MM.1S (cell line): ENCODE measurements around the gene CDV3.

ENCODE experiments used
- EZH2 ChIP-seq: fragments of 300-600 bp; sonication (generic); optimal IDR thresholded peaks from 2 replicates; pipeline ENCODE3; 2017; ENCODE audit warnings: low read depth, mild to moderate bottlenecking, antibody characterized with exemption, low read length, mixed read lengths
- EZH2phosphoT487 ChIP-seq: fragments of 300-600 bp; sonication (generic); IDR thresholded peaks from 2 replicates; pipeline ENCODE4 v1.6.1; 2018; ENCODE audit warnings: antibody characterized with exemption, low read length
- TF ChIP-seq, protein P1 (sequence below): fragments of 300-600 bp; sonication (generic); IDR thresholded peaks from 2 replicates; pipeline ENCODE4 v1.5.1; 2016; ENCODE audit warnings: antibody characterized with exemption, low read length, mixed read lengths

DNA sequence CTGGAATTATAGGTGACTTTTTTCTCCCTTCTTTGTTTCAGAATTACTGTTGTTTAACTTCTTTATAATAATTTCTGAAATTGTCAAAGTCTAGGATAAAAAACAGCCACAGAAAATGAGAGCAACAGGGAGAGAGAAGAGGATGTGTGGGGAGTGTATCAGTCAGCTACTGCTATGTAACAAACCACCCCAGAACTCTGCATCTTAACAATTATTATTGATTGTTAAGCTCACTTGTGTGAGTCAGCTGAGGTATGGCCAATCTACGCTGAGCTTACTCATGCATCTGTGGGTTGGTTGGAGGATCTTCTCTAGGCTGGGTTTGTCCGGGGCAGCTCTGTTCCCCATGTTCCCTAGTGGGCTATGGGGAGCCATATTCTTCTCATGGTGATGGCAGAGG lies 43.7 kb upstream of the CDV3 start:
- TF ChIP-seq EZH2 (no peak), EZH2phosphoT487 (no peak)
- TF ChIP-seq, protein P1, sequence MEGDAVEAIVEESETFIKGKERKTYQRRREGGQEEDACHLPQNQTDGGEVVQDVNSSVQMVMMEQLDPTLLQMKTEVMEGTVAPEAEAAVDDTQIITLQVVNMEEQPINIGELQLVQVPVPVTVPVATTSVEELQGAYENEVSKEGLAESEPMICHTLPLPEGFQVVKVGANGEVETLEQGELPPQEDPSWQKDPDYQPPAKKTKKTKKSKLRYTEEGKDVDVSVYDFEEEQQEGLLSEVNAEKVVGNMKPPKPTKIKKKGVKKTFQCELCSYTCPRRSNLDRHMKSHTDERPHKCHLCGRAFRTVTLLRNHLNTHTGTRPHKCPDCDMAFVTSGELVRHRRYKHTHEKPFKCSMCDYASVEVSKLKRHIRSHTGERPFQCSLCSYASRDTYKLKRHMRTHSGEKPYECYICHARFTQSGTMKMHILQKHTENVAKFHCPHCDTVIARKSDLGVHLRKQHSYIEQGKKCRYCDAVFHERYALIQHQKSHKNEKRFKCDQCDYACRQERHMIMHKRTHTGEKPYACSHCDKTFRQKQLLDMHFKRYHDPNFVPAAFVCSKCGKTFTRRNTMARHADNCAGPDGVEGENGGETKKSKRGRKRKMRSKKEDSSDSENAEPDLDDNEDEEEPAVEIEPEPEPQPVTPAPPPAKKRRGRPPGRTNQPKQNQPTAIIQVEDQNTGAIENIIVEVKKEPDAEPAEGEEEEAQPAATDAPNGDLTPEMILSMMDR = no peak
